ENCODE results near the gene CCDC50. TPM values are rescaled to one million over a fixed set of nuclear protein-coding genes. Genes with fewer than 3 reads are reported as not detected.

Gene CCDC50
- total RNA-seq, 5 donors from 2014 or later (not counting 1 experiment from before 2014, with no cell fraction given): 4.0 to 9.7 (median 9.7) TPM

- Histone ChIP-seq H3K27ac (ENCODE audit: low read length) (no peak overlapping the region), H3K9me3 (no peaks in the 10 kb centered on the region), H3K36me3 (ENCODE audit: control insufficient read depth in 2 of 2, extremely low read depth in 1 of 2, insufficient read depth in 1 of 2, low read length in 1 of 2) (no peaks in the 10 kb centered on the region), H3K27me3 (replicated peaks in 1 of 2; ENCODE audit: control insufficient read depth in 2 of 2, extremely low read depth in 1 of 2, insufficient read depth in 2 of 2, low read length in 1 of 2) (no peaks in the 10 kb centered on the region), H3K4me1 (ENCODE audit: control insufficient read depth in 1 of 2, extremely low read depth in 1 of 2, insufficient read depth in 2 of 2, low read length in 2 of 2) (no peaks in the 10 kb centered on the region), H3K4me3 (ENCODE audit: control insufficient read depth in 1 of 2, extremely low read depth in 1 of 2, low read length in 1 of 2) (no peak overlapping the region)
- Mint-ChIP-seq H3K27ac (no peak overlapping the region), H3K36me3 (no peaks in the 10 kb centered on the region), H3K4me3 (no peak overlapping the region), H3K27me3 (no peaks in the 10 kb centered on the region), H3K4me1 (peaks cover 0 to 5% (median under 1%) of the 10 kb centered on the region in 3 donors), H3K9me3 (no peaks in the 10 kb centered on the region)
- ChIA-PET POLR2A (no interaction called here), CTCF (no interaction called here)
- WGBS (ENCODE audit: insufficient coverage): 73% methylated on average over 4 of the region's 7 CpGs
- no peak for ATAC-seq (replicated peaks in 1 of 4)
- DNase-seq: no peak
Observed at GRCh38 chr3:191353022-191353777, 24.0 kb downstream of the CCDC50 start.

- no peaks in the 10 kb centered on the region for H3K27me3 ChIP-seq (replicated peaks in 1 of 2; ENCODE audit: control insufficient read depth in 2 of 2, extremely low read depth in 1 of 2, insufficient read depth in 2 of 2, low read length in 1 of 2)
- no peaks in the 10 kb centered on the region for H3K36me3 ChIP-seq (ENCODE audit: control insufficient read depth in 2 of 2, extremely low read depth in 1 of 2, insufficient read depth in 1 of 2, low read length in 1 of 2)
- no peak overlapping the region for H3K27ac ChIP-seq (ENCODE audit: low read length)
- CTCF ChIA-PET: no interaction called here
- Mint-ChIP-seq H3K4me3 (no peak overlapping the region), H3K4me1 (peaks cover 4 to 9% (median 5%) of the 10 kb centered on the region in 3 donors), H3K27ac (no peak overlapping the region), H3K27me3 (no peaks in the 10 kb centered on the region), H3K36me3 (no peaks in the 10 kb centered on the region), H3K9me3 (no peaks in the 10 kb centered on the region)
- no peak for ATAC-seq (replicated peaks in 1 of 4)
- no peak overlapping the region for H3K4me3 ChIP-seq (ENCODE audit: control insufficient read depth in 1 of 2, extremely low read depth in 1 of 2, low read length in 1 of 2)
- peaks cover 0 to 4% of the 10 kb centered on the region in 2 experiments for H3K4me1 ChIP-seq (ENCODE audit: control insufficient read depth in 1 of 2, extremely low read depth in 1 of 2, insufficient read depth in 2 of 2, low read length in 2 of 2)
- WGBS (ENCODE audit: insufficient coverage): 60% methylated on average over 2 of the region's 4 CpGs
- DNase-seq: no peak
- no peaks in the 10 kb centered on the region for H3K9me3 ChIP-seq
- POLR2A ChIA-PET: no interaction called here
Observed at GRCh38 chr3:191355406-191355805, 26.2 kb downstream of the CCDC50 start.

- Mint-ChIP-seq H3K4me1 (peaks cover 4 to 6% (median 5%) of the 10 kb centered on the region in 3 donors), H3K36me3 (peaks cover 4% of the 10 kb centered on the region), H3K27ac (no peak overlapping the region), H3K9me3 (no peaks in the 10 kb centered on the region), H3K4me3 (no peak overlapping the region), H3K27me3 (no peaks in the 10 kb centered on the region)
- no peaks in the 10 kb centered on the region for H3K27me3 ChIP-seq (replicated peaks in 1 of 2; ENCODE audit: control insufficient read depth in 2 of 2, extremely low read depth in 1 of 2, insufficient read depth in 2 of 2, low read length in 1 of 2)
- ChIA-PET CTCF (no interaction called here), POLR2A (no interaction called here)
- no peaks in the 10 kb centered on the region for H3K36me3 ChIP-seq (ENCODE audit: control insufficient read depth in 2 of 2, extremely low read depth in 1 of 2, insufficient read depth in 1 of 2, low read length in 1 of 2)
- ATAC-seq (replicated peaks in 1 of 4): no peak
- H3K27ac ChIP-seq (ENCODE audit: low read length): no peak overlapping the region
- H3K9me3 ChIP-seq: no peaks in the 10 kb centered on the region
- peaks cover 0 to 4% of the 10 kb centered on the region in 2 experiments for H3K4me1 ChIP-seq (ENCODE audit: control insufficient read depth in 1 of 2, extremely low read depth in 1 of 2, insufficient read depth in 2 of 2, low read length in 2 of 2)
- no peak for DNase-seq
- WGBS (ENCODE audit: insufficient coverage): 85% methylated on average over 2 of the region's 5 CpGs
- H3K4me3 ChIP-seq (ENCODE audit: control insufficient read depth in 1 of 2, extremely low read depth in 1 of 2, low read length in 1 of 2): no peak overlapping the region
Observed at GRCh38 chr3:191356631-191357439, 27.6 kb downstream of the CCDC50 start.

- Histone ChIP-seq H3K36me3 (ENCODE audit: control insufficient read depth in 2 of 2, extremely low read depth in 1 of 2, insufficient read depth in 1 of 2, low read length in 1 of 2) (no peaks in the 10 kb centered on the region), H3K4me1 (ENCODE audit: control insufficient read depth in 1 of 2, extremely low read depth in 1 of 2, insufficient read depth in 2 of 2, low read length in 2 of 2) (peaks cover 0 to 4% of the 10 kb centered on the region in 2 experiments), H3K27me3 (replicated peaks in 1 of 2; ENCODE audit: control insufficient read depth in 2 of 2, extremely low read depth in 1 of 2, insufficient read depth in 2 of 2, low read length in 1 of 2) (no peaks in the 10 kb centered on the region), H3K4me3 (ENCODE audit: control insufficient read depth in 1 of 2, extremely low read depth in 1 of 2, low read length in 1 of 2) (no peak overlapping the region), H3K27ac (ENCODE audit: low read length) (no peak overlapping the region), H3K9me3 (no peaks in the 10 kb centered on the region)
- H3K27ac Mint-ChIP-seq: no peak overlapping the region
- H3K4me3 Mint-ChIP-seq: no peak overlapping the region
- H3K36me3 Mint-ChIP-seq: peaks cover 4% of the 10 kb centered on the region
- peaks cover 4 to 6% (median 5%) of the 10 kb centered on the region in 3 donors for H3K4me1 Mint-ChIP-seq
- no peaks in the 10 kb centered on the region for H3K27me3 Mint-ChIP-seq
- ChIA-PET POLR2A (no interaction called here), CTCF (no interaction called here)
- 80% methylated on average over 1 of the region's 6 CpGs for WGBS (ENCODE audit: insufficient coverage)
- DNase-seq (no peak), ATAC-seq (replicated peaks in 1 of 4) (no peak)
- H3K9me3 Mint-ChIP-seq: no peaks in the 10 kb centered on the region
Observed at GRCh38 chr3:191357909-191358308, 28.7 kb downstream of the CCDC50 start.

- H3K27me3 Mint-ChIP-seq: no peaks in the 10 kb centered on the region
- WGBS (ENCODE audit: insufficient coverage): 63% methylated on average over 2 of the region's 2 CpGs
- peaks cover 4 to 5% (median 4%) of the 10 kb centered on the region in 3 donors for H3K4me1 Mint-ChIP-seq
- no peak overlapping the region for H3K27ac Mint-ChIP-seq
- peaks cover 0 to 4% of the 10 kb centered on the region in 2 experiments for H3K4me1 ChIP-seq (ENCODE audit: control insufficient read depth in 1 of 2, extremely low read depth in 1 of 2, insufficient read depth in 2 of 2, low read length in 2 of 2)
- H3K4me3 ChIP-seq (ENCODE audit: control insufficient read depth in 1 of 2, extremely low read depth in 1 of 2, low read length in 1 of 2): no peak overlapping the region
- ATAC-seq (replicated peaks in 1 of 4) (no peak), DNase-seq (no peak)
- H3K27me3 ChIP-seq (replicated peaks in 1 of 2; ENCODE audit: control insufficient read depth in 2 of 2, extremely low read depth in 1 of 2, insufficient read depth in 2 of 2, low read length in 1 of 2): no peaks in the 10 kb centered on the region
- H3K9me3 ChIP-seq: no peaks in the 10 kb centered on the region
- H3K27ac ChIP-seq (ENCODE audit: low read length): no peak overlapping the region
- H3K36me3 Mint-ChIP-seq: peaks cover 4% of the 10 kb centered on the region
- no peaks in the 10 kb centered on the region for H3K9me3 Mint-ChIP-seq
- H3K36me3 ChIP-seq (ENCODE audit: control insufficient read depth in 2 of 2, extremely low read depth in 1 of 2, insufficient read depth in 1 of 2, low read length in 1 of 2): no peaks in the 10 kb centered on the region
- no peak overlapping the region for H3K4me3 Mint-ChIP-seq
- CTCF ChIA-PET: no interaction called here
- POLR2A ChIA-PET: no interaction called here
Observed at GRCh38 chr3:191358929-191359328, 29.7 kb downstream of the CCDC50 start.

- peaks cover 0 to 4% of the 10 kb centered on the region in 2 experiments for H3K4me1 ChIP-seq (ENCODE audit: control insufficient read depth in 1 of 2, extremely low read depth in 1 of 2, insufficient read depth in 2 of 2, low read length in 2 of 2)
- WGBS (ENCODE audit: insufficient coverage): 89% methylated on average over 1 of the region's 3 CpGs
- ChIA-PET CTCF (no interaction called here), POLR2A (no interaction called here)
- H3K27ac ChIP-seq (ENCODE audit: low read length): no peak overlapping the region
- Mint-ChIP-seq H3K4me1 (peaks cover 4 to 5% (median 4%) of the 10 kb centered on the region in 3 donors), H3K27me3 (no peaks in the 10 kb centered on the region), H3K9me3 (no peaks in the 10 kb centered on the region), H3K36me3 (peaks cover 4% of the 10 kb centered on the region), H3K27ac (no peak overlapping the region), H3K4me3 (no peak overlapping the region)
- H3K4me3 ChIP-seq (ENCODE audit: control insufficient read depth in 1 of 2, extremely low read depth in 1 of 2, low read length in 1 of 2): no peak overlapping the region
- DNase-seq (no peak), ATAC-seq (replicated peaks in 1 of 4) (no peak)
- no peaks in the 10 kb centered on the region for H3K36me3 ChIP-seq (ENCODE audit: control insufficient read depth in 2 of 2, extremely low read depth in 1 of 2, insufficient read depth in 1 of 2, low read length in 1 of 2)
- no peaks in the 10 kb centered on the region for H3K9me3 ChIP-seq
- no peaks in the 10 kb centered on the region for H3K27me3 ChIP-seq (replicated peaks in 1 of 2; ENCODE audit: control insufficient read depth in 2 of 2, extremely low read depth in 1 of 2, insufficient read depth in 2 of 2, low read length in 1 of 2)
Observed at GRCh38 chr3:191360620-191361019, 31.4 kb downstream of the CCDC50 start.

All from T-cell (primary cell).